Left ventricle myocardium inferior (tissue), 1 donor: ENCODE data around the gene BACH2. TPM values are rescaled to one million over a fixed set of nuclear protein-coding genes. Genes with fewer than 3 reads are reported as not detected.
"Not testable (repeated sequence)": the region's sequence is repeated elsewhere in the genome, so short reads cannot be mapped to it uniquely, and the experiment has no call there.

ENCODE experiments used
- DNase-seq: peaks from one replicate; pipeline ENCODE4 v3.0.0-alpha.2; 2020
- H3K27ac ChIP-seq: fragments of 200-600 bp; replicated peaks from 2 replicates; pipeline ENCODE4 v1.8.0; 2021
- H3K27me3 ChIP-seq: fragments of 200-600 bp; 2 replicates; pipeline ENCODE4 v1.8.0; 2021; ENCODE audit warnings: low read depth
- H3K36me3 ChIP-seq: fragments of 200-600 bp; 2 replicates; pipeline ENCODE4 v1.8.0; 2021
- H3K4me1 ChIP-seq: fragments of 200-600 bp; 2 replicates; pipeline ENCODE4 v1.8.0; 2021
- H3K4me3 ChIP-seq: fragments of 200-600 bp; 2 replicates; pipeline ENCODE4 v1.8.0; 2021; ENCODE audit warnings: mild to moderate bottlenecking, moderate library complexity
- H3K9me3 ChIP-seq: fragments of 200-600 bp; replicated peaks from 2 replicates; pipeline ENCODE4 v1.8.0; 2021
- intact Hi-C: fragments of 100-400 bp; cut with micrococcal nuclease; formaldehyde crosslinking; loops from one replicate; pipeline ENCODE4 v1.11.0; 2022
- long read RNA-seq: library from polyadenylated mRNA; unstranded; transcript quantifications from one replicate; pipeline ENCODE4 v2.0.0, GENCODE V29; 2021
- total RNA-seq: library from RNA; stranded (reverse); fragmentation: NEBNext Ultra II Directional; extraction: Animal tissue kit (Norgen Biotek cat#: 25700); gene quantifications from one replicate; pipeline ENCODE4 v1.2.1, GENCODE V29; 2021
- TF ChIP-seq, protein P1 (sequence below): fragments of 200-600 bp; IDR thresholded peaks from 2 replicates; pipeline ENCODE4 v1.8.0; 2021; ENCODE audit warnings: antibody characterized with exemption, mild to moderate bottlenecking, borderline replicate concordance
- donor health status: DM: no; HTN: yes; CAD: no; lungs with severe emphysema.

Gene BACH2
- 1.5 TPM for total RNA-seq
- long read RNA-seq = 0 reads

DNA sequence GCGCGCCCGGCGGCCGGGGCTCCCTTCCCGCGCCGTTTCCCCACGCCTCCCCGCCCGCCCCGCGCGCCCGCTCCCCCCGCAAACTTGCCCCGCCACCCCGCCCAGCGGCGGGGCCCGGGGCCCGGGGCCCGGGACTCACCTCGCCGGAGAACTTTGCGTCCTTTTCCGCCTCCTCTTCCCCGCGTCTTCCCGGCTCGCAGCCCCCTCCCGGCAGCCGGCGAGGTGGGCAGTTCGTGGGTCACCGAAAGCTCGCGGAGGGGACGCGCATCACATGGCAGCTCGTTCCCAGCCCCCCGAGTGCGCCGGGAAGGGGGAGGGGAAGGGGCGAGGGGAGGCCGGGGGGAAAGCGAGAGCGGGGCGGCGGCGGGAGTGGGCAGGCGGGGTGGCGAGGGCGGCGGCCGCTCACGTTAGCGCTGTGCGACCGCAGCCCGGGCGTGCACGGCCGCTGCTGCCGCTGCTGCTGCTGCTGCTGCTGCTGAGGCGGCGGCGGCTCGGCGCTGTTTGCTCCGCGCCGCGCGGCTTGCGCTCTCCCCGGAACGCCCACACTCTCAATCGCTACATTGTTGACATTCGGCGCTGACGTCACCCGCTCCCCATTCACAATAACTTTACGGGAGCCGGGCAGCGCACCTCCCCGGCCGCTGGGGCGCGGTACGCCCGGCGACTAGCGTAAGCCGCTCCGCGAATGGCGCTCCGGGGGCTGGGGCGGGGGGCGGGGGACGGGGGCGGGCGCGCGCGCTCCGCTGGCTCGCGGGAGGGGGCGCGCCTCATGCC lies at the start of gene BACH2:
TSS of gene BACH2 (minus strand) at position 503 of the 774 bp plus-strand sequence. CDS start 287,999 bp downstream, outside the sequence.
- Histone ChIP-seq H3K27me3 (no peaks in the 10 kb centered on the region), H3K9me3 (no peaks in the 10 kb centered on the region), H3K4me3 (peak within 1 kb of the TSS; percentile 90), H3K27ac (peak within 1 kb of the TSS; percentile 88), H3K4me1 (peaks cover 39% of the 10 kb centered on the region), H3K36me3 (no peaks in the 10 kb centered on the region)
- intact Hi-C loops = loop anchor here (10.0 kb wide), 2 partner anchors 82 to 322 kb away; no protein-coding TSS in a partner anchor
- DNase-seq = peak; percentile 89
- TF ChIP-seq, protein P1, sequence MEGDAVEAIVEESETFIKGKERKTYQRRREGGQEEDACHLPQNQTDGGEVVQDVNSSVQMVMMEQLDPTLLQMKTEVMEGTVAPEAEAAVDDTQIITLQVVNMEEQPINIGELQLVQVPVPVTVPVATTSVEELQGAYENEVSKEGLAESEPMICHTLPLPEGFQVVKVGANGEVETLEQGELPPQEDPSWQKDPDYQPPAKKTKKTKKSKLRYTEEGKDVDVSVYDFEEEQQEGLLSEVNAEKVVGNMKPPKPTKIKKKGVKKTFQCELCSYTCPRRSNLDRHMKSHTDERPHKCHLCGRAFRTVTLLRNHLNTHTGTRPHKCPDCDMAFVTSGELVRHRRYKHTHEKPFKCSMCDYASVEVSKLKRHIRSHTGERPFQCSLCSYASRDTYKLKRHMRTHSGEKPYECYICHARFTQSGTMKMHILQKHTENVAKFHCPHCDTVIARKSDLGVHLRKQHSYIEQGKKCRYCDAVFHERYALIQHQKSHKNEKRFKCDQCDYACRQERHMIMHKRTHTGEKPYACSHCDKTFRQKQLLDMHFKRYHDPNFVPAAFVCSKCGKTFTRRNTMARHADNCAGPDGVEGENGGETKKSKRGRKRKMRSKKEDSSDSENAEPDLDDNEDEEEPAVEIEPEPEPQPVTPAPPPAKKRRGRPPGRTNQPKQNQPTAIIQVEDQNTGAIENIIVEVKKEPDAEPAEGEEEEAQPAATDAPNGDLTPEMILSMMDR = peak; percentile 49

GRCh38 chr6:90343576-90343975 lies 46.9 kb upstream of the BACH2 start:
- peaks cover 17% of the 10 kb centered on the region for H3K27me3 ChIP-seq
- TF ChIP-seq, protein P1 = no peak
- H3K27ac ChIP-seq = no peak overlapping the region
- intact Hi-C loops = no loop called here
- H3K4me3 ChIP-seq = no peak overlapping the region
- H3K4me1 ChIP-seq = no peaks in the 10 kb centered on the region
- H3K9me3 ChIP-seq = peaks cover 2% of the 10 kb centered on the region
- H3K36me3 ChIP-seq = no peaks in the 10 kb centered on the region
- no peak for DNase-seq

GRCh38 chr6:90338409-90338808 lies 41.8 kb upstream of the BACH2 start:
- Histone ChIP-seq H3K36me3 (no peaks in the 10 kb centered on the region), H3K27me3 (no peaks in the 10 kb centered on the region), H3K27ac (no peak overlapping the region), H3K4me3 (no peak overlapping the region), H3K9me3 (peaks cover 2% of the 10 kb centered on the region), H3K4me1 (no peaks in the 10 kb centered on the region)
- intact Hi-C loops = no loop called here
- TF ChIP-seq, protein P1 = no peak
- no peak for DNase-seq

DNA sequence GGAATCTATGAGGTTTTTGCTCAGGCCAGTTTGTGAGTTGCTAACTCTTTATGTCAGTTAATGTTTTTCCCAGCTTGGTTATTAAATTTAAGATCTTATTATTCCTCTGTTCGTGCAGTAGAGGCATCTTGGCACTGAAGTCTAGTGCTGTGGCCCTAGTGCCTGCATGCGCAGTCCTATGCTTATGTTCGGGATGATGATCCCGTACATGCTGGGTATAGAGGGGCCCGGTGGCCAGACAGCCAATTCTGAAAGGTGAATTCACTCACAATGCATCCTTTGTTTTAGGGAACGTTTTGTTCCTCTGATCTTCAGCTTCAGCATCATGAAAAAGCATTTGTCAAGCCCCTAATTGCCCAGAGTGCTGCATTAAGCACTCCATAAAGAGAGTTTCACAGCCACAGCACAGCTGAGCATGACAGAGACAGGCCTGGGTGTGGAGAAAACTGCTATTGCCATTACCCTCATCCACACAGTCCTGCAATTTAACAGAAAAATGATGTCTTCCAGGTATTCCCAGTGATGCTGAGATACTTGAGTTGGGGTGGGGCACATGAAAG lies 39.8 kb upstream of the BACH2 start:
- TF ChIP-seq, protein P1 = no peak
- Histone ChIP-seq H3K27me3 (no peaks in the 10 kb centered on the region), H3K4me1 (no peaks in the 10 kb centered on the region), H3K9me3 (peaks cover 2% of the 10 kb centered on the region), H3K27ac (no peak overlapping the region), H3K36me3 (no peaks in the 10 kb centered on the region), H3K4me3 (no peak overlapping the region)
- intact Hi-C loops = no loop called here
- no peak for DNase-seq

DNA sequence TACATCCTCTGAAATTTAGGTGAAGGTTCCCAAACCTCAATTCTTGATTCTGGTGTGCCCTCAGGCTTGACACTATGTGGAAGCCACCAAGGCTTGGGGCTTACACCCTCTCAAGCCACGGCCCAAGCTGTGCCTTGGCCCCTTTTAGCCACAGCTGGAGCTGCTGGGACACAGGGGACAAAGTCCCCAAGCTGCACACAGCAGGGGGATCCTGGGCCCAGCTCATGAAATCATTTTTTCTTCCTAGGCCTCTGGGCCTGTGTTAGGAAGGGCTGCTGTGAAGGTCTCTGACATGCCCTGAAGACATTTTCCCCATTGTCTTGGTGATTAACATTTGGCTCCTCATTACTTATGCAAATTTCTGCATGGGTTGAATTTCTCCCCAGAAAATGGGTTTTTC lies 37.3 kb upstream of the BACH2 start:
- intact Hi-C loops = no loop called here

GRCh38 chr6:90332978-90333543 lies 36.4 kb upstream of the BACH2 start:
- H3K27ac ChIP-seq, intact Hi-C loops, H3K9me3 ChIP-seq: not testable (repeated sequence)

More for the DNA sequence above, 37.3 kb upstream of the BACH2 start:
- Histone ChIP-seq H3K4me1 (no peaks in the 10 kb centered on the region), H3K27ac (no peak overlapping the region), H3K36me3 (no peaks in the 10 kb centered on the region), H3K4me3 (no peak overlapping the region), H3K27me3 (no peaks in the 10 kb centered on the region), H3K9me3 (no peaks in the 10 kb centered on the region)
- no peak for DNase-seq
- TF ChIP-seq, protein P1 = no peak

More at GRCh38 chr6:90332978-90333543, 36.4 kb upstream of the BACH2 start:
- H3K4me1 ChIP-seq, DNase-seq, H3K4me3 ChIP-seq, H3K27me3 ChIP-seq, H3K36me3 ChIP-seq: not testable (repeated sequence)
